ENCODE measurements around the gene LRTM2. TPM values are rescaled to one million over a fixed set of nuclear protein-coding genes. Genes with fewer than 3 reads are reported as not detected.

The LRTM2 gene
- total and polyA plus RNA-seq, 2 of the 4 experiments (the other 2 are of a cell fraction) = not detected

DNA sequence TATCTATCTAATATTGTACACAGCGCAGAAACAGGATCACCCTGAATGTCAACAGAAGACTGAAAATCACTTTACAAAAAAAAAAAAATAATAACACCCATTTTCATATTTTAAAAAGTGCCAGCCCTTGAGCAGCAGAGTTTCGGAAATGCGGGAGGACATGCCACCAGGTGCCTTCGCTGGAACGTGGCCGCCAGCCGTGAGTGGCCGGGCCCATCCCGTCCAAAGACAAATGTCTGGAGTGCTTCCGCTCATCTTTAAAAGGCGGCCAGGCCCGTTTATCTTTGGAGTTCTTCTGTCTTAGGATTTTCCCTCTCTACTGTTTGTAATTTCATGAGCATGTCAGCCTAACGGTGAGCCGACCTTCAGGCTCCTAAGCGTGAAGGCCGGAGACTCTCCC, 43.5 kb downstream of the LRTM2 start:
- DNase-seq (no peak), ATAC-seq (ENCODE audit: low read depth) (no peak)
- Histone ChIP-seq H4K8ac (ENCODE audit: low read depth in 2 of 2, low read length in 2 of 2) (no peak overlapping the region), H3K27me3 (ENCODE audit: control insufficient read depth, insufficient read depth, low read length) (peaks cover 34% of the 10 kb centered on the region), H3K9me3 (ENCODE audit: control insufficient read depth, insufficient read depth, low read length) (peaks cover 5% of the 10 kb centered on the region), H3K56ac (ENCODE audit: extremely low read depth, insufficient read depth, low read length) (no peak overlapping the region), H3K9ac (ENCODE audit: low read depth, low read length) (no peak overlapping the region), H2AFZ (replicated peaks; ENCODE audit: low read length, poor library complexity) (no peak overlapping the region), H3K4me2 (ENCODE audit: low read depth, low read length) (no peak overlapping the region), H3K27ac (ENCODE audit: insufficient read depth, low read length) (no peak overlapping the region), H3K4me1 (ENCODE audit: control insufficient read depth, insufficient read depth, low read length) (no peaks in the 10 kb centered on the region; the same call in 1 of the 2 replicates), H4K5ac (ENCODE audit: low read depth, low read length) (no peak overlapping the region), H2AK5ac (ENCODE audit: low read depth, low read length) (no peak overlapping the region), H3K14ac (replicated peaks; ENCODE audit: low read depth, low read length) (no peak overlapping the region), H3K4me3 (ENCODE audit: insufficient read depth, low read depth, low read length) (no peak overlapping the region), H2AK9ac (replicated peaks; ENCODE audit: low read depth, low read length, poor library complexity) (no peak overlapping the region), H4K20me1 (ENCODE audit: insufficient read depth, low read length) (no peaks in the 10 kb centered on the region), H3K18ac (ENCODE audit: low read depth, low read length) (no peak overlapping the region), H3K36me3 (ENCODE audit: control insufficient read depth, insufficient read depth, low read length) (no peaks in the 10 kb centered on the region), H3K23ac (ENCODE audit: low read depth, low read length) (no peak overlapping the region), H3K9me1 (ENCODE audit: insufficient read depth, low read length) (no peaks in the 10 kb centered on the region), H2BK5ac (ENCODE audit: low read depth, low read length, poor library complexity, severe bottlenecking) (no peak overlapping the region), H2BK120ac (ENCODE audit: low read depth, low read length) (no peak overlapping the region), H4K91ac (ENCODE audit: insufficient read depth, low read depth, low read length) (no peak overlapping the region), H3K4ac (ENCODE audit: low read depth, low read length) (no peak overlapping the region), H3K79me1 (ENCODE audit: low read depth in 1 of 2, low read length in 2 of 2) (no peaks in the 10 kb centered on the region), H2BK15ac (ENCODE audit: low read depth, low read length) (no peak overlapping the region), H2BK20ac (ENCODE audit: low read depth, low read length) (no peak overlapping the region)
- dilution Hi-C loops (cut with HindIII; ENCODE audit: low sequenced_read_pairs, unreplicated experiment) = no loop called here
- CTCF ChIA-PET = no interaction called here
- no TSS peak for BruUV-seq (replicated peaks)
- WGBS, 2 experiments (ENCODE audit: extremely low coverage in 2 of 2, insufficient read length in 1 of 2) = 42% methylated on average over 4 of the region's 16 CpGs; no CpG with 5 or more reads in 1 of the 2 experiments
- intact Hi-C loops (cut with micrococcal nuclease) = no loop called here
- POLR2A ChIA-PET (ENCODE audit: unreplicated experiment) = no interaction called here
- in situ Hi-C loops (cut with MboI; ENCODE audit: low sequenced_read_pairs) = no loop called here
- no peak for TF ChIP-seq RFX5 (IDR thresholded peaks at IDR 0.05; ENCODE audit: low read depth, low read length)
- TF ChIP-seq SMC3 (IDR thresholded peaks at IDR 0.05; ENCODE audit: low read depth, low read length) = no peak
- TF ChIP-seq CHD1 (IDR thresholded peaks at IDR 0.05; ENCODE audit: low read depth, low read length) = no peak
- TF ChIP-seq NFE2L2 (IDR thresholded peaks at IDR 0.05; ENCODE audit: low read depth, low read length) = no peak
- TF ChIP-seq MAZ (IDR thresholded peaks at IDR 0.05; ENCODE audit: borderline replicate concordance, low read depth, low read length) = no peak
- no peak for TF ChIP-seq POLR2A (IDR thresholded peaks at IDR 0.05; ENCODE audit: low read depth, low read length)
- TF ChIP-seq, protein P1, sequence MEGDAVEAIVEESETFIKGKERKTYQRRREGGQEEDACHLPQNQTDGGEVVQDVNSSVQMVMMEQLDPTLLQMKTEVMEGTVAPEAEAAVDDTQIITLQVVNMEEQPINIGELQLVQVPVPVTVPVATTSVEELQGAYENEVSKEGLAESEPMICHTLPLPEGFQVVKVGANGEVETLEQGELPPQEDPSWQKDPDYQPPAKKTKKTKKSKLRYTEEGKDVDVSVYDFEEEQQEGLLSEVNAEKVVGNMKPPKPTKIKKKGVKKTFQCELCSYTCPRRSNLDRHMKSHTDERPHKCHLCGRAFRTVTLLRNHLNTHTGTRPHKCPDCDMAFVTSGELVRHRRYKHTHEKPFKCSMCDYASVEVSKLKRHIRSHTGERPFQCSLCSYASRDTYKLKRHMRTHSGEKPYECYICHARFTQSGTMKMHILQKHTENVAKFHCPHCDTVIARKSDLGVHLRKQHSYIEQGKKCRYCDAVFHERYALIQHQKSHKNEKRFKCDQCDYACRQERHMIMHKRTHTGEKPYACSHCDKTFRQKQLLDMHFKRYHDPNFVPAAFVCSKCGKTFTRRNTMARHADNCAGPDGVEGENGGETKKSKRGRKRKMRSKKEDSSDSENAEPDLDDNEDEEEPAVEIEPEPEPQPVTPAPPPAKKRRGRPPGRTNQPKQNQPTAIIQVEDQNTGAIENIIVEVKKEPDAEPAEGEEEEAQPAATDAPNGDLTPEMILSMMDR (conservative IDR thresholded peaks at IDR 0.05; ENCODE audit: low read depth, low read length) = no peak
- TF ChIP-seq, protein P2, sequence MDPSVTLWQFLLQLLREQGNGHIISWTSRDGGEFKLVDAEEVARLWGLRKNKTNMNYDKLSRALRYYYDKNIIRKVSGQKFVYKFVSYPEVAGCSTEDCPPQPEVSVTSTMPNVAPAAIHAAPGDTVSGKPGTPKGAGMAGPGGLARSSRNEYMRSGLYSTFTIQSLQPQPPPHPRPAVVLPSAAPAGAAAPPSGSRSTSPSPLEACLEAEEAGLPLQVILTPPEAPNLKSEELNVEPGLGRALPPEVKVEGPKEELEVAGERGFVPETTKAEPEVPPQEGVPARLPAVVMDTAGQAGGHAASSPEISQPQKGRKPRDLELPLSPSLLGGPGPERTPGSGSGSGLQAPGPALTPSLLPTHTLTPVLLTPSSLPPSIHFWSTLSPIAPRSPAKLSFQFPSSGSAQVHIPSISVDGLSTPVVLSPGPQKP (IDR thresholded peaks at IDR 0.05; ENCODE audit: borderline replicate concordance, low read depth, low read length) = no peak
- no peak for TF ChIP-seq CEBPB (IDR thresholded peaks at IDR 0.05; ENCODE audit: low read depth, low read length)
- TF ChIP-seq MAFK (IDR thresholded peaks at IDR 0.05; ENCODE audit: low read depth, low read length) = no peak
- TF ChIP-seq MXI1 (IDR thresholded peaks at IDR 0.05; ENCODE audit: borderline replicate concordance, low read depth, low read length) = no peak
- no peak for TF ChIP-seq FOS (IDR thresholded peaks at IDR 0.05; ENCODE audit: low read depth, low read length)
- no peak for TF ChIP-seq RAD21 (IDR thresholded peaks at IDR 0.05; ENCODE audit: low read length)
- TF ChIP-seq BHLHE40 (IDR thresholded peaks at IDR 0.05; ENCODE audit: low read depth, low read length) = no peak
- no peak for TF ChIP-seq RCOR1 (IDR thresholded peaks at IDR 0.05; ENCODE audit: insufficient replicate concordance, low read length)
- TF ChIP-seq, protein P3, sequence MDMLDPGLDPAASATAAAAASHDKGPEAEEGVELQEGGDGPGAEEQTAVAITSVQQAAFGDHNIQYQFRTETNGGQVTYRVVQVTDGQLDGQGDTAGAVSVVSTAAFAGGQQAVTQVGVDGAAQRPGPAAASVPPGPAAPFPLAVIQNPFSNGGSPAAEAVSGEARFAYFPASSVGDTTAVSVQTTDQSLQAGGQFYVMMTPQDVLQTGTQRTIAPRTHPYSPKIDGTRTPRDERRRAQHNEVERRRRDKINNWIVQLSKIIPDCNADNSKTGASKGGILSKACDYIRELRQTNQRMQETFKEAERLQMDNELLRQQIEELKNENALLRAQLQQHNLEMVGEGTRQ (IDR thresholded peaks at IDR 0.05; ENCODE audit: low read depth, low read length) = no peak

Data from IMR-90 (cell line).